ENCODE data around the gene GGPS1.

DNA sequence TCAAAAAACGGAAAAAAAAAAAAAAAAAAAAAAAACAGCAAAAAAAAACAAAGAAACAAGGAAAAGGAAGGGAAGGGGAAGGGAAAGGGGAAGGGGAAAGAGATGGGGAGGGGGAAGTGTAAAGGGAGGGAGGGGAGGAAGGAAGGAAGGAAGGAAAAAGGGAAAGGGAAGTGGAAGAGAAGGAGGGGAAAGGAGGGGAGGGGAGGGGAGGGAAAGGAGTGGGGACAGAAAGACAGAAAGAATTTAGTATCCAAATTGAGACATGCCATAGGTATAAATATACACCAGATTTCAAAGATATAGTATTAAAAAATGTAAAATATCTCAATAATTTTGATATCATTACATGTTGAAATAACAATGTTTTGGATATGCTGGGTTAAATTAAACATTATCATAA is 26.2 kb upstream of the GGPS1 start:
- TF ChIP-seq, protein P1, sequence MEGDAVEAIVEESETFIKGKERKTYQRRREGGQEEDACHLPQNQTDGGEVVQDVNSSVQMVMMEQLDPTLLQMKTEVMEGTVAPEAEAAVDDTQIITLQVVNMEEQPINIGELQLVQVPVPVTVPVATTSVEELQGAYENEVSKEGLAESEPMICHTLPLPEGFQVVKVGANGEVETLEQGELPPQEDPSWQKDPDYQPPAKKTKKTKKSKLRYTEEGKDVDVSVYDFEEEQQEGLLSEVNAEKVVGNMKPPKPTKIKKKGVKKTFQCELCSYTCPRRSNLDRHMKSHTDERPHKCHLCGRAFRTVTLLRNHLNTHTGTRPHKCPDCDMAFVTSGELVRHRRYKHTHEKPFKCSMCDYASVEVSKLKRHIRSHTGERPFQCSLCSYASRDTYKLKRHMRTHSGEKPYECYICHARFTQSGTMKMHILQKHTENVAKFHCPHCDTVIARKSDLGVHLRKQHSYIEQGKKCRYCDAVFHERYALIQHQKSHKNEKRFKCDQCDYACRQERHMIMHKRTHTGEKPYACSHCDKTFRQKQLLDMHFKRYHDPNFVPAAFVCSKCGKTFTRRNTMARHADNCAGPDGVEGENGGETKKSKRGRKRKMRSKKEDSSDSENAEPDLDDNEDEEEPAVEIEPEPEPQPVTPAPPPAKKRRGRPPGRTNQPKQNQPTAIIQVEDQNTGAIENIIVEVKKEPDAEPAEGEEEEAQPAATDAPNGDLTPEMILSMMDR (IDR thresholded peaks at IDR 0.05), result no peak
- TF ChIP-seq POLR2A (IDR thresholded peaks at IDR 0.05), result no peak

Data from lower leg skin (tissue), 3 donors.